ENCODE data around the gene GRIK4. TPM values are rescaled to one million over a fixed set of nuclear protein-coding genes. Genes with fewer than 3 reads are reported as not detected.

GRIK4 gene
- total RNA-seq, 1 donor from 2014 or later = not detected

DNA sequence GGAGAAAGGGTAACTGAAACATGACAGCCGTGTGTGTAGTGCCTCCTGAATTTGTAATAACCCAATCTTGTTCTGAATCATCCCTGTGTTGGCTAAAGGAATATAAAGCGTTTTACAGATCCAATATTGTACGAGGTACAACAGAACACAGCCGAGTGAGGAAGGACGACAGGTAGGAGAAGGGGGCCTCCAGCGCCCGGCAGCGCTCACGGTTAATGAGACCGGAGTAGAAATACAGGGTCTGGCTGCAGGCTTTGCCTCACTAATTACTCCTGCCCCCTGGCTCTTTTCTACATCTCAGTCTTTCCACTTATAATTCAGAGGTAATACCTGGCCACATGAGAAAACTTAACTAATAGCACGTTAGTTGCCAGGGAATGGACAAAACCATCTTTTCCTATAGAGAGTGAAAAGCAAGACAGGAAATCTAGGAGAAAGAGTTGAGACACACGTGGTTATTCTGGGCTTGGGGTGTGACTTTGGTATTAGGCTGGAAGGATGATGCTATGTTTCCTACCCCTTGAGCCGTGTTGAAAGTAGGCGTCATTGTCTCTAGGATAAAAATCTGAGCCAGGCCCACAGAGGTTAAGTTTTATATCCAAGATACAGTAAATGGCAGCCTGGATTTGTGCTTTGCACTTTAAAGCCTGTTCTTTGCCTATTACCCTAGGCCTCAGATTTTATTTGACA is 54.1 kb downstream of the GRIK4 start:
- Mint-ChIP-seq H3K9me3 (no peaks in the 10 kb centered on the region), H3K27ac (no peak overlapping the region), H3K4me1 (ENCODE audit: low read depth) (peaks cover 7% of the 10 kb centered on the region), H3K27me3 (ENCODE audit: low read depth) (peaks cover 32% of the 10 kb centered on the region), H3K36me3 (ENCODE audit: low read depth) (no peaks in the 10 kb centered on the region), H3K4me3 (ENCODE audit: low read depth) (no peak overlapping the region)
- no peak for DNase-seq (ENCODE audit: low spot score)
- intact Hi-C loops (cut with micrococcal nuclease) = no loop called here

DNA sequence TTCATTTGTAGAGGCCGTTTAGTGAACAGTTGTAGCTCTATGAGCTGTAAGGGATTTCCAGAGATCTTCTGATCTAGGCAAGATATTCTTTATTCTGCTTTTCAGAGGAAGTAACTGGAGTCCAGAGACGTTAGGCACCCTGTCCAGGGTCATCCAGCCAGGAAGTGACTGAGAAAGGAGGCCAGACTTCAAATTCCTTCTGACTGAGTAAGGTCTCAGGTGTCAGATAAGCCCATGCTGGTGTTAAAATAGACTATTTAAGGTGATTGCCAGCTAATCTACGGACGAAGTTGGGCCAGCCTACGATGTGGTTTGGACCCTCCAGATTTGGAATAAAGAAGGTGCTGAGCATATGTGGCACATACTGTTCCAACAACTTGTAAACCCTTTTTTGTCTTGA is 54.6 kb downstream of the GRIK4 start:
- no peaks in the 10 kb centered on the region for H3K9me3 Mint-ChIP-seq
- intact Hi-C loops (cut with micrococcal nuclease) = no loop called here
- H3K4me1 Mint-ChIP-seq (ENCODE audit: low read depth) = peaks cover 7% of the 10 kb centered on the region
- no peak overlapping the region for H3K27ac Mint-ChIP-seq
- no peak overlapping the region for H3K4me3 Mint-ChIP-seq (ENCODE audit: low read depth)
- DNase-seq (ENCODE audit: low spot score) = no peak
- H3K36me3 Mint-ChIP-seq (ENCODE audit: low read depth) = no peaks in the 10 kb centered on the region
- H3K27me3 Mint-ChIP-seq (ENCODE audit: low read depth) = peaks cover 32% of the 10 kb centered on the region

DNA sequence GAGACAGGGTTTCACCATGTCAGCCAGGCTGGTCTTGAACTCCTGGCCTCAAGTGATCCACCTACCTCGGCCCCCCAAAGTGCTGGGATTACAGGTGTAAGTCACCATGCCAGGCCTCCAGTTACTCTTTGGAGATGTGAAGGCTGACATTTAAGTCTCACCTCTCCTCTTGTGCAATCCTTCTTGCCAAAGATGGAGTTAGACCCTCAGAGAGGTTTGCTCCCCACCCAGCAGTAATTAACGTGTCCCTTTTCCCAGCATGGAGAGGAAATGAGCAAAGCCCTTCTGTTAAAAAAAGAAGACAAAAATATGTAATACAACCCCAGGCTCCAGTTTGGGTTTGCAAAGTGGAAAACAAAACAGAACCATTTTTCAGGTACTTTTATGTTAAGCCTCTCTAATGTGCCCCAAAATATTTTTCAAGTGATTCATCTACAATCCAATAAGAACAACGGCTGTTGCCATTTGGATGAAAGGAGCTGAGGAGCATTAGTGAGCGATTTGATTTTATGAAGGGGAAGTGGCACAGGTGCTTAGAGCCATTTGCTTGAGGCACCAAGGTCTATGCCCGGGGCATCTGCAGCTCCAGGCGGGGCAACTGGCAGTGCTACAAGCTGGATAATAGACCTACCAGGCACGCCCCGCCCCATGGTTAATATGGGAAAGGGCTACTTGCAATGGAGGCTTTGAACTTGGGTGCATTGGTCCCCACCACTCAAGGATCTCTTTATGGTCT is 57.2 kb downstream of the GRIK4 start:
- Mint-ChIP-seq H3K27ac (no peak overlapping the region), H3K9me3 (no peaks in the 10 kb centered on the region), H3K4me3 (ENCODE audit: low read depth) (no peak overlapping the region), H3K4me1 (ENCODE audit: low read depth) (peaks cover 7% of the 10 kb centered on the region), H3K27me3 (ENCODE audit: low read depth) (peaks cover 12% of the 10 kb centered on the region), H3K36me3 (ENCODE audit: low read depth) (no peaks in the 10 kb centered on the region)
- DNase-seq (ENCODE audit: low spot score) = no peak
- intact Hi-C loops (cut with micrococcal nuclease) = no loop called here

DNA sequence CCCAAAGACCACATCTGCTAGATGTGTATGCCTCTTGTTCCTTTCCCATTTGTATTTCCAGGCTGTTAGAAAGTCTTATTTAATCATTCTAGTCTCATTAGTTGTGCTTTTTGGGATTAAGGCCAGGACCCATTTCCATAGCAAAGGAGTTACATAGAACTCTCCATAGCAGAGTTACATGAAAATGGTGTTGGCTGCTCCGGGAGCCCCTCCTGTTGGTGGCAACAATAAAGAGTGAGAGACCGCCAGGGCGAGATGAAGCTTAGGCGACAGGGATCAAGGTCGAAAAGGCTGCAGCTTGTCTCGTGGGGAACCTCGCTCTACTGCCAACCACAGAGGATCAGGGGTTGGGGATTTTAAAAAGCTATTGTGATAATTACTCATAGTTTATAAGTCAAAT is 58.3 kb downstream of the GRIK4 start:
- intact Hi-C loops (cut with micrococcal nuclease) = no loop called here
- no peaks in the 10 kb centered on the region for H3K9me3 Mint-ChIP-seq
- H3K36me3 Mint-ChIP-seq (ENCODE audit: low read depth) = no peaks in the 10 kb centered on the region

DNA sequence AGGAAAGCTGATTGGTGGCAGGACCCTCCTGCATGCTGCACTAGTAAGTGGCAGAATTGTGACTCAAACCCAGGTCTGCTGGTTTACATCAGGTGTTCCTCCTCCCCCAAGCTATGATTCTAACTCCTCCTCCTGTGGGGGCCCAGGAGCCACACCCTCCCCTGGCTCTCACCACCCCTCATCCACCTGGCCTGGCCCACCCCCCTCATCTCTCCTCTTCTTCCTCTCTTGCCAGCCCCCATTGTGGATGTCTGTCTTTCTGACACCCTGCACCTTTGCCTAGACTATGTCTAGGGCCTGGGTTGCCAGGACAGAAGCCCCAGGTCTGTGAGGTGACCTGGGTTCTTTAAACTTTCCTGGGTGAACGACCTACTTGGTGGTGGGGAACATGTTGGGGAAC is 59.9 kb downstream of the GRIK4 start:
- Mint-ChIP-seq H3K27me3 (ENCODE audit: low read depth) (no peaks in the 10 kb centered on the region), H3K4me1 (ENCODE audit: low read depth) (no peaks in the 10 kb centered on the region), H3K36me3 (ENCODE audit: low read depth) (no peaks in the 10 kb centered on the region), H3K4me3 (ENCODE audit: low read depth) (no peak overlapping the region), H3K27ac (no peak overlapping the region), H3K9me3 (no peaks in the 10 kb centered on the region)
- intact Hi-C loops (cut with micrococcal nuclease) = no loop called here
- DNase-seq (ENCODE audit: low spot score) = no peak

More for the DNA sequence above, 58.3 kb downstream of the GRIK4 start:
- Mint-ChIP-seq H3K4me1 (ENCODE audit: low read depth) (peaks cover 7% of the 10 kb centered on the region), H3K27ac (no peak overlapping the region), H3K4me3 (ENCODE audit: low read depth) (no peak overlapping the region), H3K27me3 (ENCODE audit: low read depth) (peaks cover 10% of the 10 kb centered on the region)
- no peak for DNase-seq (ENCODE audit: low spot score)

DNA sequence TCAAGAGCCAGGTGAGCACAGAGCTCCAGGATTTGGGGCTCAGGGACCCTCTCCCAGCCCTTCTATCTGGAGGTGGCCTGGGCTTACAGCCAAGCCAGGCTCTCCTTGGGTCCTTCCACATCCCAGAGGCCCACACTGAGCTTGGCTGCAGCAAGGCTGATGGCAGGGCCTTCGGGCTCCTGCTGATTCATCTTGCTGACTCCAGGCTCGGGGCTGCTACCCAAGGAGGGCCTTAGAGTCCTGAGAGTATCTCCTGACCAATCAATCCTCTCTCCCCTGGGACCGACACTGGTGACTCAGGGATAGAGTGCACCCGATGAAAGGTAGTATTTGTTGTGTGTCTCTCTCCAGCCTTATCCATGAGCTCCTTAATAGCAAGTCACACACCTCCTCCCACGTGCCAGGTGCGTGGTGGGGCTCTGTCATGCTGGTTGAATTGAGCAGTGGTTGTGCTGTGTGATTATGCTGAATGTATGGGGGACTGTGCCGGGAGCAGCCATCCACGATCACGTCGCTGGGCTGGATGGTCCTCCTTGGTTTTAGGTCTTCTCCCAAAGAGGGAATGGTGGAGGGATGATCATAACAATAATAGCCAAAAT is 62.3 kb downstream of the GRIK4 start:
- intact Hi-C loops (cut with micrococcal nuclease) = no loop called here
- H3K4me1 Mint-ChIP-seq (ENCODE audit: low read depth) = no peaks in the 10 kb centered on the region
- no peaks in the 10 kb centered on the region for H3K27me3 Mint-ChIP-seq (ENCODE audit: low read depth)
- no peaks in the 10 kb centered on the region for H3K36me3 Mint-ChIP-seq (ENCODE audit: low read depth)
- H3K27ac Mint-ChIP-seq = no peak overlapping the region
- H3K4me3 Mint-ChIP-seq (ENCODE audit: low read depth) = no peak overlapping the region
- no peak for DNase-seq (ENCODE audit: low spot score)
- no peaks in the 10 kb centered on the region for H3K9me3 Mint-ChIP-seq

DNA sequence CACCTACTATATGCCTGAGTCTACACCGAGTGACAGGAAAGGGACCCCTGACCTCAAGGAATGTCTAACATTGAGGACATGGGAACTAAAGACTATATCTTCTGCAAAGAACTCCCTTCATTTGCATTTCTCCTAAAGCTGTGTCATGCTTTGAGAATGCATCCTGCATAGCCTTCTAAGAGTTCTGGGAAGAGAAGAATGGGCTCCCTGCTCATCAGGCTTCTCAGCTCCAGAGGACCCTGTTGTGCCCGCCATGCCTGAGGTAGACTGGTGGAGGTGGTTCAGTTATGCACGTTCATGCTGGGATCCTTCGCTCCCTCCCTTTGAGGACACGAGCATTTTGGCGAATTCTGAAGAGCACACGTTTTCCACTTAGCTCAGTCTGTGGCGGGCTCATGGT is 63.3 kb downstream of the GRIK4 start:
- Mint-ChIP-seq H3K9me3 (no peaks in the 10 kb centered on the region), H3K4me3 (ENCODE audit: low read depth) (no peak overlapping the region), H3K27me3 (ENCODE audit: low read depth) (no peaks in the 10 kb centered on the region), H3K36me3 (ENCODE audit: low read depth) (no peaks in the 10 kb centered on the region), H3K27ac (no peak overlapping the region), H3K4me1 (ENCODE audit: low read depth) (peaks cover 4% of the 10 kb centered on the region)
- intact Hi-C loops (cut with micrococcal nuclease) = no loop called here
- no peak for DNase-seq (ENCODE audit: low spot score)

DNA sequence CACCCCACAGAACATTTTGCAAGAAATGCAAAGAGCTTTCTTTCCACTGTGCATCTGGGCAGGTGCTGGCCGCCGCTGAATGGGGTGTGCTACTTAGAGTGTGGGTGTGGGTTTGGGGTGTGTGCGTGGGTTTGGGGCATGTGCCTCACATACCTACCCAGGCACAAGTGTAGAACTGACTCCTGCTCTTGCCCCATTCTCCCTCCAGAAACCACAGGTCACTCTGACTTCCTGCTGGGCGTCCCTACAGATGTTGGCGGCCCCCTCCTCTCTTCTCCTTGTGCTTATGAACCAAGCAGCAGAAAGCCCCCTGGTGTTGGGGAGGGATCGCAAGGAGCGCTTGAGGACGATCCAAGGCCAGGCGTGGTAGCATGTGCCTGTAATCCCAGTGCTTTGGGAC is 63.9 kb downstream of the GRIK4 start:
- Mint-ChIP-seq H3K27ac (no peak overlapping the region), H3K9me3 (no peaks in the 10 kb centered on the region), H3K27me3 (ENCODE audit: low read depth) (no peaks in the 10 kb centered on the region), H3K4me1 (ENCODE audit: low read depth) (peaks cover 4% of the 10 kb centered on the region), H3K4me3 (ENCODE audit: low read depth) (no peak overlapping the region), H3K36me3 (ENCODE audit: low read depth) (no peaks in the 10 kb centered on the region)
- intact Hi-C loops (cut with micrococcal nuclease) = no loop called here
- DNase-seq (ENCODE audit: low spot score) = no peak

DNA sequence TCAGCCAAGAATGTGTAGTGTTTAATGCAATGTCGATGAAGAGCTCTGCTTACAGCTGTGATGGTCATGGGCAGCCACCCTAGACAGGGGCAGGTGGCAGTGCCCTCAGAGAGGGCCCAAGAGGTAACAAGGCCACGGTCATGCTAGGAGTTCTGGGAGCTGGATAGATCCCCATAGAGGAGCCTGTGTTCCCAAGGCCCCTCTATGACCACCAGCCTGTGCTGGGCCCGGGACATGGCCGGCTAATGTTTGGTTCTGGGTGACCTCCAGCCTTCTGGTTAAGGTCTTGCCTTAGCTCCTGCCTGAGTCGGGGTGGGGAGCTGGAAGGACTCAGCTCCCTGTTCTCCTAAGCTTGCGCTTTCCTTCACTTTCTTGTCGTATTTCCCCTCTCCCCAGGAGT is 65.1 kb downstream of the GRIK4 start:
- intact Hi-C loops (cut with micrococcal nuclease) = no loop called here
- H3K4me1 Mint-ChIP-seq (ENCODE audit: low read depth) = peaks cover 6% of the 10 kb centered on the region
- H3K4me3 Mint-ChIP-seq (ENCODE audit: low read depth) = no peak overlapping the region
- no peaks in the 10 kb centered on the region for H3K9me3 Mint-ChIP-seq
- DNase-seq (ENCODE audit: low spot score) = no peak
- peaks cover 2% of the 10 kb centered on the region for H3K27me3 Mint-ChIP-seq (ENCODE audit: low read depth)
- no peak overlapping the region for H3K27ac Mint-ChIP-seq
- no peaks in the 10 kb centered on the region for H3K36me3 Mint-ChIP-seq (ENCODE audit: low read depth)

DNA sequence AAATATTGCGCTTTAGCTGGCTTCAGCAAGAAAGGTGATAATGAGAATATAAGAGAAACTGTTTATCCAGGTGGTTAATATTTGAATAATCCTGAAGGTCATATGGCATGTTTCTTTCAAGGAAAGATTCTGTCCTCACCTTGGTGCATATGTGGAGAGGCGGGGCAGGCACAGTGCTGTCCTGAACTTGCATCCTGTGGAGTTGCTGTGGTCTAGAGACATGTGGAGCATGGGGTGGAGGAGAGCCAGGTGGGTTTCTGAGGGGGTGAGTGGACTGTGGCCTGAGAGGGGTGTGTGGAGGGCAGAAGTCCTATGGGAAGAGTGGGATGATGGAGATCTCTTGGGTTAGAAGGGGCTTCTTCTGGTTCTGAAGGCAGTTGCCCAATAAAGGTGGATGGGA is 65.5 kb downstream of the GRIK4 start:
- Mint-ChIP-seq H3K27me3 (ENCODE audit: low read depth) (peaks cover 2% of the 10 kb centered on the region), H3K36me3 (ENCODE audit: low read depth) (no peaks in the 10 kb centered on the region), H3K4me3 (ENCODE audit: low read depth) (no peak overlapping the region), H3K9me3 (no peaks in the 10 kb centered on the region), H3K4me1 (ENCODE audit: low read depth) (peaks cover 6% of the 10 kb centered on the region), H3K27ac (no peak overlapping the region)
- intact Hi-C loops (cut with micrococcal nuclease) = no loop called here
- DNase-seq (ENCODE audit: low spot score) = no peak

DNA sequence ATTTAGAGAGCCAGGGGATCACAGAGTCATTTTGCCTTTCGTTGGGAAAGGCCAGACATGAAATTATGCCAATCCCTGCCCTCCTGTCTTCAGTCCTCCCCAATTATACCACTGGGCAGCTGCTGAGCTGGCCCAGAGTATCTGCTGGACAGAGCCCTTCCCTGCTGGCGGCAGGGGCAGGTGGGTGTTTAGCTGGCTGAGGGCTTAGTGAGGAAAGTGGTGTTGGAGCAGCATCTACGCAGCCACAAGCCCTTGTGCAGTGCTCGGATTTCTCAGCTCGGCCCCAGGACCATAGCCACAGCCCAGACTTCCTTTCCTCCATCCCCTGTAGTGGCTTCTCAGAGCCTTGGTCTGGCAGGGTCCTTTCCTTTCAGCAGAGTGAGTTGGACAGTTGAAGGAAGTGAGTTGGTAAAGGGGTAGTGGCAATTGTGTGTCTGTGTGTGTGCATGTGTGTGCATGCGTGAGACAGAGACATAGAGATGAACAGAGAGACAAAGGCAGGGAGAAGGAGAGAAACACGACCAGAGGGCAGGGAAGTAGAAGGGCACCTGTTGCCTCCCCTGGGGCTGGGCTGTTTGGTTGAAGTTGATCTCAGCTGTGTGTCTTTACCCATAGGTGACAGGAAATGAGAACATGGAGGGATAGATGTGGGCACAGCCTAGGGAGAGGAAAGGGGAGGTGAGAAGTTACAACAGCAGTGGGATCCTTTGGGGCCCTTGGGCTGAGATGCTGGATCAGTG is 66.2 kb downstream of the GRIK4 start:
- DNase-seq (ENCODE audit: low spot score) = no peak
- Mint-ChIP-seq H3K4me3 (ENCODE audit: low read depth) (no peak overlapping the region), H3K9me3 (no peaks in the 10 kb centered on the region), H3K27ac (no peak overlapping the region), H3K36me3 (ENCODE audit: low read depth) (no peaks in the 10 kb centered on the region), H3K4me1 (ENCODE audit: low read depth) (peaks cover 6% of the 10 kb centered on the region), H3K27me3 (ENCODE audit: low read depth) (peaks cover 2% of the 10 kb centered on the region)
- intact Hi-C loops (cut with micrococcal nuclease) = no loop called here

DNA sequence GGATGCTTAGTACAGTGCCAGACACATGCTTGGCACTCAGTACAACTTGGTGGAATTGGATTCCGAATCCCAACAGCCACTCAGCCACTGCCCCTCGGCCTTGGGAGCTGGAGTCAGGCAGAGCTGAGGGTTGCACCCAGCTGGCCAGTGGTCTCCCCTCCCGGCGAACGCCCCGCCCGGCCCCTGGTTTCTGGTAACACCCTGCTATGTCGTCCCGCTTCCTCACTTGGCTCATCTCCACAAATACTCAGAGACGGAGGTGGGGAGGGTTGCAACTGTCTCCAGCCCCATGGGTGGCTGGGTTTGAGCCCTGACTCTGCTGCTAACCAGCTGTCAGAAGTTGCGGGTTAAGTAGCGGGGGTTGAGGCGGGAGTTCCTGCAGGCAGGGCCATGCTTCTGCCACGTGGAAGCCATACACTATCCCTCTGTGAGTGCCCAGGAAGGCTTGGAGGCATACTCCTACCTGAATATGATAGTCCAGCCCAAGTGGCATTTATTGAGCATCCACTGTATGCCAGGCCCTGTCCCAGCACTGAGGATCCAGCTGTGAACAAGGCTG is 67.1 kb downstream of the GRIK4 start:
- Mint-ChIP-seq H3K9me3 (no peaks in the 10 kb centered on the region), H3K27ac (no peak overlapping the region), H3K27me3 (ENCODE audit: low read depth) (peaks cover 2% of the 10 kb centered on the region), H3K4me3 (ENCODE audit: low read depth) (no peak overlapping the region), H3K36me3 (ENCODE audit: low read depth) (no peaks in the 10 kb centered on the region), H3K4me1 (ENCODE audit: low read depth) (peaks cover 6% of the 10 kb centered on the region)
- intact Hi-C loops (cut with micrococcal nuclease) = no loop called here
- DNase-seq (ENCODE audit: low spot score) = no peak

Measured in activated T-helper 2 cell treated with anti-CD3 and anti-CD28 coated beads, Interferon-gamma antibody, Interleukin-2, Interleukin-4, amounts not matched to agents 10 μg/mL and 5 μg/mL and 100 μg/mL, durations not matched to agents 14 hours and 24 hours and 36 hours (primary cell).